ENCODE measurements around the gene CETN2.
"Not testable (repeated sequence)": the region's sequence is repeated elsewhere in the genome, so short reads cannot be mapped to it uniquely, and the experiment has no call there.

CETN2 gene

GRCh38 chrX:152832520-152832919, 2.0 kb upstream of the CETN2 start:
- no peak for DNase-seq (ENCODE audit: low read depth)

GRCh38 chrX:152831391-152831790, 834 bp upstream of the CETN2 start:
- no peak for DNase-seq (ENCODE audit: low read depth)

- DNase-seq (ENCODE audit: low read depth), result no peak
Observed at GRCh38 chrX:152824841-152825374, 5.6 kb downstream of the CETN2 start.

- no peak for DNase-seq (ENCODE audit: low read depth)
Observed at GRCh38 chrX:152823657-152824056, 6.9 kb downstream of the CETN2 start.

- no peak for DNase-seq (ENCODE audit: low read depth)
Observed at GRCh38 chrX:152822383-152823086, 8.0 kb downstream of the CETN2 start.

GRCh38 chrX:152821145-152821765, 9.3 kb downstream of the CETN2 start:
- DNase-seq (ENCODE audit: low read depth), result no peak

GRCh38 chrX:152819732-152820131, 10.8 kb downstream of the CETN2 start:
- DNase-seq (ENCODE audit: low read depth), result no peak

GRCh38 chrX:152819266-152819665, 11.3 kb downstream of the CETN2 start:
- DNase-seq (ENCODE audit: low read depth), result no peak

GRCh38 chrX:152818356-152818755, 12.2 kb downstream of the CETN2 start:
- no peak for DNase-seq (ENCODE audit: low read depth)

GRCh38 chrX:152817078-152817764, 13.3 kb downstream of the CETN2 start:
- DNase-seq (ENCODE audit: low read depth), result no peak

GRCh38 chrX:152814048-152814447, 16.5 kb downstream of the CETN2 start:
- DNase-seq (ENCODE audit: low read depth), result no peak

GRCh38 chrX:152813206-152813605, 17.4 kb downstream of the CETN2 start:
- DNase-seq (ENCODE audit: low read depth), result no peak

GRCh38 chrX:152810403-152810802, 20.2 kb downstream of the CETN2 start:
- no peak for DNase-seq (ENCODE audit: low read depth)

- DNase-seq (ENCODE audit: low read depth), result no peak
Observed at GRCh38 chrX:152806035-152806434, 24.5 kb downstream of the CETN2 start.

- DNase-seq (ENCODE audit: low read depth), result no peak
Observed at GRCh38 chrX:152798945-152799344, 31.6 kb downstream of the CETN2 start.

GRCh38 chrX:152787062-152787461, 43.5 kb downstream of the CETN2 start:
- not testable (repeated sequence) for DNase-seq (ENCODE audit: low read depth)
